ENCODE data around the gene LAMC3.

DNA sequence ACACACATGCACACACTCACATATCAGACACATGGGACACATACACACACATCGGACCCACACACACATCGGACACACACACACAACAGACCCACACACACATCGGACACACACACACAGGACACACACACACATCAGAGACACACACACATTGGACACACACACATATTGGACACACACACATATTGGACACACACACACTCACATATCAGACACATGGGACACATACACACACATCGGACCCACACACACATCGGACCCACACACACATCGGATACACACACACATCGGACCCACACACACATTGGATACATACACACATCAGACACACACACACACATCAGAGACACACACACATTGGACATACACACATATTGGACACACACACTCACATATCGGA is 12.8 kb upstream of the LAMC3 start:
- no peak for TF ChIP-seq SP1 (IDR thresholded peaks at IDR 0.05)
- no peak for TF ChIP-seq SUZ12 (IDR thresholded peaks at IDR 0.05)
- TF ChIP-seq NFRKB (IDR thresholded peaks at IDR 0.05) = no peak
- TF ChIP-seq ZNF384 (IDR thresholded peaks at IDR 0.05) = no peak
- TF ChIP-seq BHLHE40 (IDR thresholded peaks at IDR 0.05; ENCODE audit: borderline replicate concordance) = no peak
- TF ChIP-seq, protein P1, sequence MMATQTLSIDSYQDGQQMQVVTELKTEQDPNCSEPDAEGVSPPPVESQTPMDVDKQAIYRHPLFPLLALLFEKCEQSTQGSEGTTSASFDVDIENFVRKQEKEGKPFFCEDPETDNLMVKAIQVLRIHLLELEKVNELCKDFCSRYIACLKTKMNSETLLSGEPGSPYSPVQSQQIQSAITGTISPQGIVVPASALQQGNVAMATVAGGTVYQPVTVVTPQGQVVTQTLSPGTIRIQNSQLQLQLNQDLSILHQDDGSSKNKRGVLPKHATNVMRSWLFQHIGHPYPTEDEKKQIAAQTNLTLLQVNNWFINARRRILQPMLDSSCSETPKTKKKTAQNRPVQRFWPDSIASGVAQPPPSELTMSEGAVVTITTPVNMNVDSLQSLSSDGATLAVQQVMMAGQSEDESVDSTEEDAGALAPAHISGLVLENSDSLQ (IDR thresholded peaks at IDR 0.05) = no peak

Data from HEK293T (cell line).